Tibial artery (tissue), 4 donors: ENCODE measurements around the gene SCNN1G.

Source experiments
- DNase-seq, 2 donors: peaks; one replicate each; pipeline ENCODE4 v3.0.0-alpha.2; 2019
- H3K27ac ChIP-seq, 2 donors: fragments of 200-600 bp; sonication (generic) in 1 of 2; 1 replicate in 1 of 2; 2 replicates in 1 of 2; pipeline ENCODE4 v1.5.1; 2018 to 2019; ENCODE audit warnings: mild to moderate bottlenecking in 1 of 2
- H3K27me3 ChIP-seq, 2 donors: fragments of 200-600 bp; sonication (generic) in 1 of 2; one replicate each; pipeline versions ENCODE4 v1.5.1 to v1.6.0; 2016 to 2019
- H3K36me3 ChIP-seq, 3 donors: fragments of 200-600 bp; sonication (generic) in 2 of 3; one replicate each; pipeline ENCODE4 v1.5.1; 2016 to 2019; ENCODE audit warnings: mild to moderate bottlenecking in 2 of 3
- H3K4me1 ChIP-seq, 4 donors: fragments of 200-600 bp; sonication (generic) in 2 of 4; 1 replicate in 3 of 4; 2 replicates in 1 of 4; pipeline ENCODE4 v1.5.1; 2016 to 2019
- H3K4me3 ChIP-seq, 2 donors: fragments of 200-600 bp; sonication (generic) in 1 of 2; 1 replicate in 1 of 2; 2 replicates in 1 of 2; pipeline ENCODE4 v1.5.1; 2018 to 2019; ENCODE audit warnings: mild to moderate bottlenecking in 2 of 2
- H3K9me3 ChIP-seq, 3 donors: fragments of 200-600 bp; sonication (generic) in 1 of 3; one replicate each; pipeline ENCODE4 v1.5.1; 2016 to 2019
- CTCF ChIP-seq, 2 experiments: fragments of 200-600 bp in 1 of 2; fragments of 450-650 bp in 1 of 2; IDR thresholded peaks; one replicate each; pipeline ENCODE4 v1.5.1; 2017 to 2019; ENCODE audit warnings: antibody characterized with exemption in 2 of 2, mild to moderate bottlenecking in 1 of 2, moderate library complexity in 1 of 2
- intact Hi-C: fragments of 100-400 bp; cut with DNase I; formaldehyde crosslinking; loops from one replicate; pipeline ENCODE4 v1.15.0; 2023; ENCODE audit warnings: low total_unique reads

SCNN1G gene

GRCh38 chr16:23164736-23165135 lies 17.8 kb upstream of the SCNN1G start:
- TF ChIP-seq CTCF (IDR thresholded peaks at IDR 0.05) = no peak
- no peaks in the 10 kb centered on the region for H3K4me1 ChIP-seq
- no peak overlapping the region for H3K27ac ChIP-seq
- intact Hi-C loops = no loop called here
- H3K4me3 ChIP-seq = no peak overlapping the region
- no peak for DNase-seq
- H3K9me3 ChIP-seq = no peaks in the 10 kb centered on the region
- H3K36me3 ChIP-seq = no peaks in the 10 kb centered on the region
- H3K27me3 ChIP-seq = peaks cover 0 to 13% of the 10 kb centered on the region in 2 donors

- Histone ChIP-seq H3K4me1 (no peaks in the 10 kb centered on the region), H3K36me3 (no peaks in the 10 kb centered on the region), H3K27me3 (peaks cover 0 to 21% of the 10 kb centered on the region in 2 donors), H3K9me3 (no peaks in the 10 kb centered on the region), H3K27ac (no peak overlapping the region), H3K4me3 (no peak overlapping the region)
- intact Hi-C loops = no loop called here
- DNase-seq = no peak
- TF ChIP-seq CTCF (IDR thresholded peaks at IDR 0.05) = no peak
Observed at GRCh38 chr16:23172583-23172982, 10.0 kb upstream of the SCNN1G start.

- H3K27ac ChIP-seq = no peak overlapping the region
- peaks cover 0 to 21% of the 10 kb centered on the region in 2 donors for H3K27me3 ChIP-seq
- no peaks in the 10 kb centered on the region for H3K9me3 ChIP-seq
- no peak overlapping the region for H3K4me3 ChIP-seq
- TF ChIP-seq CTCF (IDR thresholded peaks at IDR 0.05) = no peak
- no peaks in the 10 kb centered on the region for H3K36me3 ChIP-seq
- intact Hi-C loops = no loop called here
- no peak for DNase-seq
- H3K4me1 ChIP-seq = no peaks in the 10 kb centered on the region
Observed at GRCh38 chr16:23172994-23173393, 9.6 kb upstream of the SCNN1G start.

GRCh38 chr16:23174622-23175021 lies 7.9 kb upstream of the SCNN1G start:
- Histone ChIP-seq H3K4me1 (no peaks in the 10 kb centered on the region), H3K27me3 (peaks cover 0 to 27% of the 10 kb centered on the region in 2 donors), H3K36me3 (no peaks in the 10 kb centered on the region), H3K9me3 (no peaks in the 10 kb centered on the region), H3K27ac (no peak overlapping the region), H3K4me3 (no peak overlapping the region)
- DNase-seq = no peak
- intact Hi-C loops = no loop called here
- TF ChIP-seq CTCF (IDR thresholded peaks at IDR 0.05) = no peak

GRCh38 chr16:23175651-23176050 lies 6.9 kb upstream of the SCNN1G start:
- Histone ChIP-seq H3K4me1 (no peaks in the 10 kb centered on the region), H3K36me3 (no peaks in the 10 kb centered on the region), H3K4me3 (no peak overlapping the region), H3K9me3 (no peaks in the 10 kb centered on the region), H3K27ac (no peak overlapping the region), H3K27me3 (peaks cover 0 to 28% of the 10 kb centered on the region in 2 donors)
- no peak for TF ChIP-seq CTCF (IDR thresholded peaks at IDR 0.05)
- no peak for DNase-seq
- intact Hi-C loops = no loop called here

- TF ChIP-seq CTCF (IDR thresholded peaks at IDR 0.05) = no peak
- peaks cover 0 to 70% of the 10 kb centered on the region in 2 donors for H3K27me3 ChIP-seq
- intact Hi-C loops = loop anchor here (10.0 kb wide), 1 partner anchor 187 kb away; no protein-coding TSS in a partner anchor
Observed at GRCh38 chr16:23181506-23181905, 1.0 kb upstream of the SCNN1G start.

More at GRCh38 chr16:23181506-23181905, 1.0 kb upstream of the SCNN1G start:
- H3K36me3 ChIP-seq = no peaks in the 10 kb centered on the region
- H3K9me3 ChIP-seq = no peaks in the 10 kb centered on the region
- peaks cover 0 to 15% (median 12%) of the 10 kb centered on the region in 4 donors for H3K4me1 ChIP-seq
- H3K4me3 ChIP-seq = no peak overlapping the region
- no peak overlapping the region for H3K27ac ChIP-seq
- no peak for DNase-seq
